G401.6 (cell line): ENCODE measurements around the gene CDR2L.
"Not testable (repeated sequence)": the region's sequence is repeated elsewhere in the genome, so short reads cannot be mapped to it uniquely, and the experiment has no call there.

Source experiments
- FAIRE-seq: peaks from 2 replicates; lab custom pipeline; 2012; peaks lifted over from hg19 to GRCh38; lab: Jason Lieb, UNC

The CDR2L gene

DNA sequence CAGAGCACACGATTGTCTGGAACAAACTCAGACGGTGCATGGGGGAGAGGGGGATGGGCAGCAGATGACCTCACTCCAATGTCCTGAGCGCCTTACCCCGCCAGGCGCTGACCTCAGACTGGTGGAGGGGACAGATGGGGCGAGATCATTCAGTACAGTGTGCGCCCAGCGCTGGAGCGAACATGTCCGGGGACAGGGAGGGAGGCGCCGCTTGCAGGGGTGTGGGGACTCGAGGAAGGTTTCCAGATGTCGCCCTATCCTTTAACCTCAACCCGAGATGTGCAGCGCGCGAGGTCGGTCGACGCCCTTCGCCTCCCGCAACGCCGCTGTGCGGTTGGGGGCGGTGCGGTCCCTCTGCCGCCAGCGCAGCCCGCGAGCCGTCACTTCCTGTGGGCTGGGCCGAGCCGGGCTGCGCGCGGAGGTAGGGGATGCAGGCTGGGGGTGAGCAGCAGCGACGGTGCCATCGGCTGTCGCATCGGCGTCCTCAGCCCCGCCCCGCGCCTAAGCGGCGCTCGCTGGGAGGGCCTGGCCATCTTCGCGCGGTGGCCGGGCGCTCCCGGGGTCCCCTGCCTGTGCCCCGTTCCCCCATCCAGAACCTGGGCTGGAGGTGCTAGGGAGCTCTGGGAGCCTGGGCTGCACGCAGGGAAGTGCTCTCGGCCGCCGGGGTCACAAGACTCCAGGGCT, 5.3 kb upstream of the CDR2L start:
- FAIRE-seq = no peak

DNA sequence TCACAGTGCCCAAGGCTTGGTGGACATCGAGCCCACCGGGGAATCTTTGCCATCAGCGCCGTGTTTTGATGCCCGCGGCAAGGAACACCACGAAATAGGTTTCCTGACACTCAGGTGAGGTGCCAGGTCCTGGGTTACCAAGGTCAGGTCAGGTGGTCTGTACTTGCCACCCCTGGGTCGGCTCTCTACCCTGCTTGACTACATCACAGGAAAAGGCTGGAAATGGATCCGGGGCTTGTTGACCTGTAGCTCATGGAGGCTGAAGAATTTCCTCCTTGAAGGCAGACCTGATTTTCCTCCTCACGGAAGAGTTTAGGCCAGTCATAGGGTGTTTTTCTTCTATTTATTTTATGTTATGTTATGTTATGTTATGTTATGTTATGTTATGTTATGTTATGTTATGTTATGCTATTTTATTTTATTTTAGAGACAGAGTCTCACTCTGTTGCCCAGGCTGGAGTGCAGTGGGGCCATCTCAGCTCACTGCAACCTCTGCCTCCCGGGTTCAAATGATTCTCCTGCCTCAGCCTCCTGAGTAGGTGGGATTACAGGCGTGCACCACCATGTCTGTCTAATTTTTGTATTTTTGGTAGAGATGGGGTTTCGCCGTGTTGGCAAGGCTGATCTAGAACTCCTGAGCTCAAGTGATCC, 4.6 kb upstream of the CDR2L start:
- not testable (repeated sequence) for FAIRE-seq

DNA sequence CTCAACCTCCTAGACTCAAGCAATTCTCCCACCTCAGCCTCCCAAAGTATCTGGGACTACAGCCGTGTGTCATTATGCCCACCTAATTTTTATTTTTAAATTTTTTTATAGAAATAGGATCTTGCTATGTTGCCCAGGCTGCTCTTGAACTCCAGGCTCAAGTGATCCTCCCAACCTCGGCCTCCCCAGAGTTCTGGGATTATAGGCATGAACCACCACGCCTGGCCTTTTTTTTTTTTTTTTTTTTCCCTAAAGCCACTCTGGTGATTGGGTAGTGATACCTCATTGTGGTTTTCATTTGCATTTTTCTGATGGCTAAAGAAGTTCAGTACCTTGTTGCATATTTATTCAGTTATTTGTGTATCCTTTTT, 1.2 kb upstream of the CDR2L start:
- no peak for FAIRE-seq

DNA sequence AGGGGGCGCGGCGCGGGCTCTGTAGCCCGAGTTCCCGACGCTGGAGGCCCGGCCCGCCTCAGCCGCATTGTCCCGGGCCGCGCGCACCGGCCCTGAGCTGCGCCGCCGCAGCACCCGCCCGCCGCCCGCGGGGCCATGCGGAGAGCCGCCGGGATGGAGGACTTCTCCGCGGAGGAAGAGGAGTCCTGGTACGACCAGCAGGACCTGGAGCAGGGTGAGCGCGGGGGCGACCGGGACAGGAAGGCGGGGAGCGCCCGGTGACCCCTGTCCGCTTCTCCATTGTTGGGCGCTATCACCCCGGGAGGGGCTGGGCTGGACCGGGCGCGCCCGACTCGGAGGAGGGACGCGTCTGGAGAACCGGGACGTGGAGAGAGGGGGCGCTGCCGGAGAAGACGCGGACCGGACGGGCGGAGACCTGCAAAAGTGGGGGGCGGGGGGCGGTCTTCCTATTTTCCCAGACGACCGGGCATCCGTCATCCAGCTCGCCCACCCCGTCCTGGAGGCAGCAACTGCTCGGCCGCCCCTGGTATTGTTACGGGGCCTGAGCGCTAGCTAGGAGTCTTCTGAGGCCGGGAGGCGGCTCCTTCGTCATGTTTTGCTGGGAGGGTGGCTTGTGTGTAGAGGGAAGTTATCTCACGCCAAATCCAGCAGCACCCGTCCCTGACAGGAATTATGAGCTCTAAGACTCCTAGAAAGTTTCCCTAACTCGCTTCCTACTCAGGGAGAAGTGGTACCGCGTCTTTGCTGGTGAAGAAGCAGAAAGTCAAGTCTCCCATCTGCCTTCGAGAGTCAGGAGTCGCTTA, 678 bp downstream of the CDR2L start:
- FAIRE-seq = no peak

DNA sequence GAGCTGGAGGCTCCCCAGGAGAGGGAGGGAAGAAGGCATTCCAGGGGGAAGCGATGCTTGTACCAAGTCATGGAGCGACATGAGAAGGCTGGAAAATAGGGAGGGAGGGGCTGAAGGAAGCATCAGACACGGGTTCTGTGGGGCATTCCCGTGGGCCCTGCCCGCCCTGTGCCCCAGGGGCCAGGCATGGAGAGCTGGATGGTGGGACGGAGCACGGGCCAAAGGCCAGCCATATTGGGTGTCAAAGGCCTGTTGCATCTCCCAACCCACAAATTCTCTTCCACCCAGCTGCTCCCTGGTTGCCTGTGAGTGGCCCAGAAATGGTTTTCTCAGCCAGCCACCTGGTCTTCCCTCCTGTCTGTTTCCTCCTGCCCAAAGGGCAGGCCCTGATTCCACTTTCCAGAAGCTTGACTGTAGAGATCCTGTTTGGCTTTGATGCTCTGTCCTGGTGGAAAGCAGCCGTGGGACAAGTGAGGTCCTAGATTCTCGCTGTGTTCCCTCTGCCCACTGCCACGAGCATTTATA, 3.2 kb downstream of the CDR2L start:
- no peak for FAIRE-seq

DNA sequence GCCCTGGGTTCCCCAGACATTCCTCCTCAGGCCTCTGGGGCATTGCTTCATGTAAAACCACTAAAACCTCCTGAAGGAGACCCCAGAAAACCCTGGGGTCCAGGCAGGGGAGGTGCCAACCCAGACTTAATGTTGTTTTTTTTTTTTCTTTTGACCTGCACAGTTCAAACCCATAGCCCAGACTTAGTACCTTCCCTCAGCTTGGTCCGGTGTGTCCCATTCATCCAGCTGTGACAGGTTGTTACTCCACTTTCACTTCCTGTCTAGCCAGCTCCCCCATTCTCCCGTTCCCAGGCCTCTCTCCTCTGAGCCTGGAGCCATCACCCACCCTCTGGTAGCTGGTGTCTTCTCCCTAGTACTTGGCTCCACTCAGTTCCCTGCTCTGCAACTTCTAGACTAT, 4.8 kb downstream of the CDR2L start:
- FAIRE-seq = no peak

DNA sequence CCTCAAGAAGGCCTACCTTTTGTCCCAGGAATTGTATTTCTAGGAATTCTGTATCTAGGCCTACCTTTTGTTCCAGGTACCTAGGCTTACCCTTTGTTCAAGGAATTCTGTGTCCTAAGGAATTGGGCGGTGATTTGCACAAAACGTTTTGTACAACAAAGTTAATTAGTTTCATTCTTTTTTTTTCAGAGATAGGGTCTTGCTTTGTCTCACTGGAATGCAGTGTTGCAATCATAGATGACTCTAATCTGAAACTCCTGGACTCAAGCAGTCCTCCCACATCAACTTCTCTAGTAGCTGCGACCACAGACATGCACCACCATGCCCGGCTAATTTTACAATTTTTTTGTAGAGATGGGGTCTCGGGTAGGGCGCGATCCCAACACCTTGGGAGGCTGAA, 7.0 kb downstream of the CDR2L start:
- no peak for FAIRE-seq

DNA sequence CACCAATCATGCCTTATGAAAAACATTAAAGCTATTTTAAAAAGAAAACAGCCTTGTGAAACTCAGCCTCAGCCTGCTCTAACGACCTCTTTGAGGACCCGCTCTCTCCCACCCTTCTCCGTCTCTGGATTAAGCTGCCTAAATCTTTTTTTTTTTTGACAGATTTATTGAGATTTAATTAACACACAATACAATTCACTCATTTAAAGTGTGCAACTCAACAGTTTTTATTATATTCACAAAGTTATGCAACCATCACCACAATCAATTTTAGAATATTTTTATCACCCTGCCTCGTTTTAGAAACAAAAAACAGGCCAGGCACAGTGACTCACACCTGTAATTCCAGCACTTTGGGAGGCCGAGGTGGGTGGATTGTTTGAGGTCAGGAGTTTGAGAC, 8.4 kb downstream of the CDR2L start:
- no peak for FAIRE-seq

DNA sequence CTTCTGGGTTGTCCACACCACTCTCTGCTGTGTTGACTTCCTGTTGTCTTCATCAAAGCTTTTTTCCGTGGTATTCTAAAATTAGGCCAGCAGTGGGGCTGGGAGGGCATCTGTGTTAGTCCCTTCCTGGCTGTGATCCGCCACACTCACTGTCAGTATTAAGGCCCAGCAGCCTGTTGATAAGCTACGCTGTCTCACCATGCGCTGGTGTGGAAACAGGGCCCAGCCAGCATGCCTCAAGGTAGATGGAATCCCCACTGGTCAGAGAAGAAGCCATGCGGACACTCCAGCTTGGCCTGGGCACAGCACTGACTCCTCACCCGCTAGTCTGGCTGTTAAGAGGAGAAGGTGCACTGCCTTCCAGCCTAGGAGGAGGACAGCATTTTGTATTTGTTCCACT, 11.4 kb downstream of the CDR2L start:
- FAIRE-seq = no peak

DNA sequence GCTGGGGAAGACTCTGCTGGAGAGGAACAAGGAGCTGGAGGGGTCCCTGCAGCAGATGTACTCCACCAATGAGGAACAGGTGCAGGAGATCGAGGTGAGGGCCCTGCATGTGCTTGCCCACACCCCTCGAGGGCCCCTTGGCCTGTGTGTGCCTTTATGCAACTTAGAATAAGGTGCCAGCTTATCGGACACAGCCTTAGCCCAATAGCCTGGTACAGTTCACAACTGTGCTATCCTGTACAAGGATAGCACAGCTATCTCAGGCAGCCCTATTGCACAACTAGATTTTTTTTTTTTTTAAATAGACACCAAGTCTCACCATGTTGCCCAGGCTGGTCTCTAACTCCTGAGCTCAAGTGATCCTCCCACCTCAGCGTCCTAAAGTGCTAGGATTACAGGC, 12.1 kb downstream of the CDR2L start:
- FAIRE-seq = no peak

DNA sequence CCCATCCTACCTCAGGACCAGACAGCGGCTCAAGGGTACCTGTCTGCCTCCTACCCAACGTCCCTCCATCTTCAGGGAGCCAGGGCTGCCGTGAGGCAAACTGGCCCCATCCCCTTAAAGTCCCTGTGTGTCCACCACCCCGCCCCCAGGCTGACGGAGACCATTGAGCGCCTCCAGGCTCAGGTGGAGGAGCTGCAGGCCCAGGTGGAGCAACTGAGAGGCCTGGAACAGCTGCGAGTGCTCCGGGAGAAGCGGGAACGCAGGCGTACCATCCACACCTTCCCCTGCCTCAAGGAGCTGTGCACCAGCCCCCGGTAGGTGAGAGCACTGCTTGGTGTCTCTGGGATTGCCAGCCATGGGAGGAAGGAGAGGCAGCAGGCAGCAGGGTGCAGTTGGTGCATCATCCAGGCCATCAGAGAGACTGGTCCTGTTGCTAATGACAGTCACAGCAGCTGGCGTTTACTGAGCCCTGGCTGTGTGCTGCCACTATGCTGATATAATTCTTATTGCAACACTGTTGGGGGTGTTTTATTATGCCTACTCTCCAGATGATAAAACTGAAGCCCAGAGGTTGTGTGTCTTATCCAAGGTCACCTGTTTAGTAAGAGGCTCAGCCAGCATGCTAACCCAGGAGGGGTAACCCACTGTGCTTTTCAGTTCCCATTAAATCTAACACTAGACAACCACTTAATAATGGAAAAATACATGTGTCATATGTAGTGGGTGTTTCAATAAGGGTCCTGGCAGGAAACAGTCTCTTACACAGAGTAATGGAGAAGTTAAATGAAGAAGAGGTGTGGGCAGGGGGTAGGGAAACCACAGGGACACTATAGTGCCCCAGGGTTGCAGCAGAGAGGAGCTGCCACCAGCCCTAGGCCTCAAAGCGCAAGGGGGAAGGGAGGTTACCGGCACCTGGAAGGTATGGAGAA, 14.7 kb downstream of the CDR2L start:
- no peak for FAIRE-seq

DNA sequence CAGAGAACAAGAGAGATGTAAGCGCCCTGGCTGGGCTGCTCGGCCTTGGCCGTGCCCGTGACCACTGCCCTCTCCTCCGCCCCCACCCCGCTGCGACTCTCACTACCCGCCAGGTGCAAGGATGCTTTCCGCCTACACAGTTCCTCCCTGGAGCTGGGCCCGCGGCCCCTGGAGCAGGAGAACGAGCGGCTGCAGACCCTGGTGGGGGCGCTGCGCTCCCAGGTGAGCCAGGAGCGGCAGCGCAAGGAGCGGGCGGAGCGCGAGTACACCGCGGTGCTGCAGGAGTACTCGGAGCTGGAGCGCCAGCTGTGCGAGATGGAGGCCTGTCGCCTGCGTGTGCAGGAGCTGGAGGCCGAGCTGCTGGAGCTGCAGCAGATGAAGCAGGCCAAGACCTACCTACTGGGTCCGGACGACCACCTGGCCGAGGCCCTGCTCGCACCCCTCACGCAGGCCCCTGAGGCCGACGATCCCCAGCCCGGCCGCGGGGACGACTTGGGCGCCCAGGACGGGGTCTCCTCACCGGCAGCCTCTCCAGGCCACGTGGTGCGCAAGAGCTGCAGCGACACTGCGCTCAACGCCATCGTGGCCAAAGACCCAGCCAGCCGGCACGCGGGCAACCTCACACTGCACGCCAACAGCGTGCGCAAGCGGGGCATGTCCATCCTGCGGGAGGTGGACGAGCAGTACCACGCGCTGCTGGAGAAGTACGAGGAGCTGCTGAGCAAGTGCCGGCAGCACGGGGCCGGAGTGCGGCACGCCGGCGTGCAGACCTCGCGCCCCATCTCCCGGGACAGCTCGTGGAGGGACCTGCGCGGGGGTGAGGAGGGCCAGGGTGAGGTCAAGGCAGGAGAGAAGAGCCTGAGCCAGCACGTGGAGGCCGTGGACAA, 15.9 kb downstream of the CDR2L start:
- FAIRE-seq = no peak

DNA sequence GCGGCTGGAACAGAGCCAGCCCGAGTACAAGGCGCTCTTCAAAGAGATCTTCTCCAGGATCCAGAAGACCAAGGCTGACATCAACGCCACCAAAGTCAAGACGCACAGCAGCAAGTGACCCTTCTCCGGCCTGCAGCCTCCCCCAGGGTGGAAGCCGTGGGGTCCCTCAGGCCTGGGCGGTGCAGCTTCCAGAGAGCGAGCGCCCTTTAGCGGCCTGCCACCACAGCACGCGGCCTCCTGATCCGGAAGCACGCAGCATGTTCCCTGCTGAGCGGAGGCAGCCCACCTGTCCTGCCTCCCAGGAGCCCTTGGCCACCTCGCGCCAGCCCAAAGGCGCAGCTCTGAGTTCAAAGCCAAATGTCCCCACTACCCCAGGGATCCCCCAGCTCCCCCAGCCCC, 16.5 kb downstream of the CDR2L start:
- FAIRE-seq = no peak

DNA sequence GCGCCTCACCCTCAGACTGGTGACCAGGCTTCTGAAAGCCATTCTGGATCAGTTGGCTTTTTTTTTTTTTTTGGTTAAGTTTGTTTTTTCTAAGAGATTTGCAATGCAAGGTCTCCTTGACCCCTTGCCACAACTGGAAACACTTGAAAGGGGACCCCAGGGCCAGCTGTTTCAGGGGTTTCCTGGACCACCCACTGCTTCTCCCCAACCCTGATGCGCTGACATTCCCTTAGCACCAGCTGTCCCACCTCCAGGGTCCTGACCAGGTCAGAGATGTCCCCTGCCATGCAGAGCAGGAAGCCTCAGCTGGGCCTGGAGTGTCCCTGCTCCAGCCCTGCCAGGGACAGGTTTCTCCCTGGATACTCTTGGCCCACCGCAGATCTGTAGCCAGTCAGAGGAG, 16.9 kb downstream of the CDR2L start:
- FAIRE-seq = no peak

DNA sequence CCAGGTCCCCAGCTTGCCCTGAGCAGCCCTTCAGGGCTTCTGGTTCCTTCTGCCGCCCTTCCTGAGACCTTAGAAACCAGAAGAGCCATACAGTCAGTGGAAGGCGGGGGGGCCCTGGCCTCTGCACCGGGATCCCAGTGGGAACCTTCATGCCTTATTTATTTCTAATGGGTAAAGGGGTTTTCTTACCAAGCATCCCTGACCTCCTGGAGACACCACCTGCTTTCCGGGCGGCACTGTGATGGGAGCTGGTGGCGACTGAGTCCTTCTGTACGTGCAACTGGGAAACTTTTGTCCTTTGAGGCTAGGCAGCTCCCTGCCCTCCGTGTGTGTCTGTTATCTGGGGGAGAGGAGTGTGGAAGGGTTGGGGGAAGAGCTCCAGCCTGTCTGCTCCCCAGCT, 17.9 kb downstream of the CDR2L start:
- no peak for FAIRE-seq

DNA sequence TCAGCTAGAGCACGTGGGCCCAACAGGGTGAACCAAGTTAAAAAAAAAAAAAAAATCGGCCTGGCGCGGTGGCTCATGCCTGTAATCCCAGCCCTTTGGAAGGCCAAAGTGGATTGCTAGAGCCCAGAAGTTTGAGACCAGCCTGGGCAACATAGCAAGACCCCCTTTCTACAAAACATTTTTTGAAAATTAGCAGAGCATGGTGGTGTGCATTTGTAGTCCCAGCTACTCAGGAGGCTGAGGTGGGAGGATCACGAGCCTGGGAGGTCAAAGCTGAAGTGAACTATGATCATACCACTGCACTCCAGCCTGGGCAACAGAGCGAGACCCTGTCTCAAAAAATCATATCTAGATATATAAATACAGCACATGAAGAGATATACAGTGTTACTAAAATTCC, 18.7 kb downstream of the CDR2L start:
- FAIRE-seq = not testable (repeated sequence)

DNA sequence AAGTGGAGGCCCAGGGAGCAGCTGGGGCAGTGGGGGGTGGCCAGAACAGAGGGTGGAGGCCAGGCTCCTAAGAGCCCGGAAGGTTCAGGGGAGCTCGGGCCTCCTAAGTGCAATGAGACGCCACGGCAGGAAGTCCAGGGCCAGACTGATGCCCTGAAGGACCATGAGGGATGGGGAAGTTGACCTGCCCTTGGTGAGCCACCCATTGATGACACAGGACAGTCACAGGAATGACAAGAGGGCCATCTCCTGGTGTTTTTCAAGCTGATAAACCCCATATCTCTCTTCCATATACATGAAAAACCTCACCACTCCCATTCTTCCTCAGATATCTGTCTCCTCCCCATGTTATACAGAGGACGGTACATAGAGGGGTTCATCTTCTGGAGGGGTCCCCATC, 19.2 kb downstream of the CDR2L start:
- FAIRE-seq = no peak

DNA sequence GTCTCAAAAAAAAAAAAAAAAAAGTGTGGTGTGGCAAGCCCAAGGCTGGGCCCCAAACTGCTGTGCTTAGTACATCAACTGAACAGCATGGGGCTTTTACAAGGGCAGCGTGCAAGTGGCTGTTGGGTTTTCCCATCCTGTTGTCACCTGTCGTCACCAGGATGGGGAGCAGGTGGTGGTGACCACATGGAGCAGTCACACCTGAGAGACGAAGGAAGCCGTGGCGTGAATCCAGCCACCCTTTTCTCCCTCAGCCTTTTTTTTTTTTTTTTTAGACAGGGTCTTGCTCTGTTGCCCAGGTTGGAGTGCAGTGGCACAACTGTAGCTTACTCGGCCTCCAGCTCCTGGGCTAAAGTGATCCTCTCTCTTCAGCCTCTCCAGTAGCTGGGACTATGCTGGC, 20.9 kb downstream of the CDR2L start:
- no peak for FAIRE-seq

DNA sequence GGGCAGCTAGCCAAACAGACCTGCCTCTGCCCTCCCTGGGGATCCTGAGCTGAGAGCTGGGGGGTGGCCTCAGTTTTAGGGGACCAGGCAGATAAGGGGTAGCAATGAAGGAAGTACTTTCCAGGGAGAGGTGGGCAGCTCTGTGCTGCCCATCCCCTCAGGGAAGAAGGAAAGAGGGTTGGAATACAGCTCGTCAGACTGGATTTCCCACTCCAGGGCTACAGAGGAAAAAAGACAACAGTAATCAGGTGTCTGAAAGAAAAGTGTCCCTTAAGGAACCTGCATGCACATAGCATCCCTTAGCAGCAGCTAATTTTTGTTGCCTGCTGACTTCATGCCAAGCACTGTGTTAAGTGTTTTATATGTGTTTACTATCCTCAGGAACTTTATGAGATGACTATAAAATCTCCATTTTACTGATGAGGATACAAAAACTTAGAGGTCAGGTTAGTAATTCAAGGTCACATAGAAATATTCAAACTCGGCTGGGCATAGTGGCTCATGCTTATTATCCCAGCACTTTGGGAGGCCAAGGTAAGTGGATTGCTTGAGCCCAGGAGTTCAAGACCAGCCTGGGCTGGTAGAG, 21.8 kb downstream of the CDR2L start:
- peak; percentile 74 for FAIRE-seq

DNA sequence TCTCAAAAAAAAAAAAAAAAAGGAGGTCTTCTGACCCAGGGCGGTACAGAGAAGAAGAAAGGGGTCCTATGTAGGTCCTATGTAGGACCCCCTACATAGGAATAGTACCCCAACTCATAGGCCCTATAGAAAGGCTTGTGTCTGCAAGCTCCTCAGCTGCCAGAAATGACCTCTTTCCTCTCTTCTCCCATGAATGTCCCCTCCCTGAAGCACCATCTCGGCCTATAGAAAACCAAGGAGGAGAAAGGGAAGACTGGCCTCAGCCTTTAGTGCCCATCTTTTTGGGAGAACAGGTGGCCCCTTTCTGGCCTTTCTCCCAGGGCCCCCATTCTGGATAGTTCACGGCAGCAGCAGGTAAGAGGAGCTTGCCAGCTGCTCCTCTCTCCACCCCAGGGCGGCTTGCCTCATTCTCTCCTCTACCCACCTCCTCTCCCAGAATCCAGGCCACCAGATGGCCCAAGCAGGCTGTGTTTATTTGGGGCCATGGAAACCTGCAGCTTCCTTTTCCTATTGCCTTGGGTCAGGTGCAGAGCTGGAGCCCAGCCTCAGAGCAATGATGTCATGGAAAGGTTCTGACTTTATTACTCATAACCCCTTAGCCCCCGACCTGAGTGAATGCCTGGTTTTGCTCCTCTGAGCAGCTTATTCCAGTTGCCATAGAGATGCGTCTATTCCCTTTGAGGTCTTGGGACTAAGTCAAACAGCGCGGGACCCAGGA, 23.4 kb downstream of the CDR2L start:
- FAIRE-seq = peak; percentile 96
